Gastroesophageal sphincter (tissue), 3 donors: ENCODE data around the gene MAP3K21.

Experiments
- CTCF ChIP-seq, 4 experiments: fragments of 200-600 bp in 2 of 4; fragments of 450-650 bp in 2 of 4; sonication (generic) in 1 of 4; IDR thresholded peaks; one replicate each; pipeline ENCODE4 v1.5.1; 2017 to 2019; ENCODE audit warnings: antibody characterized with exemption in 4 of 4, mild to moderate bottlenecking in 2 of 4, moderate library complexity in 2 of 4
- EP300 ChIP-seq: sonication (generic); formaldehyde crosslinking; IDR thresholded peaks from one replicate; pipeline ENCODE4 v1.6.1; 2017; ENCODE audit warnings: antibody characterized with exemption, mild to moderate bottlenecking
- POLR2A ChIP-seq, 2 donors: fragments of 450-650 bp; IDR thresholded peaks; one replicate each; pipeline ENCODE4 v1.6.1; 2017; ENCODE audit warnings: antibody characterized with exemption in 2 of 2, mild to moderate bottlenecking in 2 of 2, moderate library complexity in 1 of 2
- POLR2AphosphoS5 ChIP-seq: sonication (generic); formaldehyde crosslinking; IDR thresholded peaks from one replicate; pipeline ENCODE4 v1.6.1; 2017; ENCODE audit warnings: antibody characterized with exemption

- no peak for TF ChIP-seq CTCF (IDR thresholded peaks at IDR 0.05)
- no peak for TF ChIP-seq POLR2A (IDR thresholded peaks at IDR 0.05)
- no peak for TF ChIP-seq EP300
- TF ChIP-seq POLR2AphosphoS5, result no peak
Measured at GRCh38 chr1:233373226-233373625, 45.7 kb downstream of the MAP3K21 start.
